Measurements from ENCODE around the gene ARL15.

Gene ARL15

DNA sequence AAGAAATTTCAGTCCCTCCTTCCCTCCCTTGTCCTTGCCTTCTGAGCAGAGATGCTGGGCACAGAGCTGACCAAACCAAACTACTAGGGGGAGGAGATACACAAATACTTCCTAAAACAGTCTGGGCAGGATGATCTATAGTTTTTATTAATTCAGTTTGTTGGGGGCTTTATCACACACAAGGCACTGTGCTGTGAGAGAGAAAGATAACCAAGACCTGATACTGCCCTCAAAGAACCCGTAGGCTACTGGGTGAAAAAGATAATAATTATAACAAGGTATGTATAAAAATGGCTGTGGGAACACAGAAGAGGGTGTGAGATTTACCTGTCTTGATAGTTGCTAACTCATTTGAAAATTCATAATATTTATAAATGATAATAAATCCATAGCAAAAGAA is 395.3 kb downstream of the ARL15 start:
- Histone ChIP-seq H3K27me3 (ENCODE audit: insufficient read depth, low read length) (no peaks in the 10 kb centered on the region), H3K9ac (ENCODE audit: low read depth, low read length) (no peak overlapping the region), H3K4me3 (ENCODE audit: low read length) (no peak overlapping the region), H3K4me1 (ENCODE audit: insufficient read depth, low read length) (no peaks in the 10 kb centered on the region), H3K9me3 (ENCODE audit: insufficient read depth, low read depth, low read length) (no peaks in the 10 kb centered on the region), H3K27ac (ENCODE audit: low read length) (no peak overlapping the region), H3K36me3 (ENCODE audit: insufficient read depth, low read depth, low read length) (no peaks in the 10 kb centered on the region)

DNA sequence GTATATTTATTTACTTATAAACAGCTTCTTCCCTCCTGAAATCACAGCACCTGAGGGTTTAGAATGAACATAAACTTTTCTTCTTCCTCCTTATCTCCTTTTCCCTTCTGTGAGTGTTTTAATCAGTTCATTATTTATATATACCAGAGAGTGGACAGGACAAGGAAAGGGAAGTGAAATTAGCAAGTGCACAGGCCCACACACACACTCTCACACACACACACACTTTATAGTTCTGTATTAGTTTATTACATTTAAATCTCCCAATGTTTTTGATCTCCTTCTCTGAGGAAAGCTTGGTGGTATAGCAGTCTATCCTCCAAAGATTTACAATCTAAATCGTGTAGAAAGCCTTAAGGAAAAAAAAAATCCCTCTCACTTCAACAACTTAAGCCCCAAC is 396.4 kb downstream of the ARL15 start:
- Histone ChIP-seq H3K9me3 (ENCODE audit: insufficient read depth, low read depth, low read length) (no peaks in the 10 kb centered on the region), H3K27ac (ENCODE audit: low read length) (no peak overlapping the region), H3K4me1 (ENCODE audit: insufficient read depth, low read length) (no peaks in the 10 kb centered on the region), H3K36me3 (ENCODE audit: insufficient read depth, low read depth, low read length) (no peaks in the 10 kb centered on the region), H3K4me3 (ENCODE audit: low read length) (no peak overlapping the region), H3K9ac (ENCODE audit: low read depth, low read length) (no peak overlapping the region), H3K27me3 (ENCODE audit: insufficient read depth, low read length) (no peaks in the 10 kb centered on the region)

GRCh38 chr5:53908757-53909156 is 401.6 kb downstream of the ARL15 start:
- Histone ChIP-seq H3K4me1 (ENCODE audit: insufficient read depth, low read length) (no peaks in the 10 kb centered on the region), H3K36me3 (ENCODE audit: insufficient read depth, low read depth, low read length) (no peaks in the 10 kb centered on the region)

GRCh38 chr5:53907827-53908226 is 402.5 kb downstream of the ARL15 start:
- H3K4me3 ChIP-seq (ENCODE audit: low read length), result no peak overlapping the region
- H3K4me1 ChIP-seq (ENCODE audit: insufficient read depth, low read length), result no peaks in the 10 kb centered on the region
- H3K27me3 ChIP-seq (ENCODE audit: insufficient read depth, low read length), result no peaks in the 10 kb centered on the region
- no peak overlapping the region for H3K9ac ChIP-seq (ENCODE audit: low read depth, low read length)
- no peaks in the 10 kb centered on the region for H3K36me3 ChIP-seq (ENCODE audit: insufficient read depth, low read depth, low read length)
- H3K27ac ChIP-seq (ENCODE audit: low read length), result no peak overlapping the region
- no peaks in the 10 kb centered on the region for H3K9me3 ChIP-seq (ENCODE audit: insufficient read depth, low read depth, low read length)

More at GRCh38 chr5:53908757-53909156, 401.6 kb downstream of the ARL15 start:
- Histone ChIP-seq H3K9ac (ENCODE audit: low read depth, low read length) (no peak overlapping the region), H3K4me3 (ENCODE audit: low read length) (no peak overlapping the region), H3K27me3 (ENCODE audit: insufficient read depth, low read length) (no peaks in the 10 kb centered on the region), H3K9me3 (ENCODE audit: insufficient read depth, low read depth, low read length) (no peaks in the 10 kb centered on the region), H3K27ac (ENCODE audit: low read length) (no peak overlapping the region)

DNA sequence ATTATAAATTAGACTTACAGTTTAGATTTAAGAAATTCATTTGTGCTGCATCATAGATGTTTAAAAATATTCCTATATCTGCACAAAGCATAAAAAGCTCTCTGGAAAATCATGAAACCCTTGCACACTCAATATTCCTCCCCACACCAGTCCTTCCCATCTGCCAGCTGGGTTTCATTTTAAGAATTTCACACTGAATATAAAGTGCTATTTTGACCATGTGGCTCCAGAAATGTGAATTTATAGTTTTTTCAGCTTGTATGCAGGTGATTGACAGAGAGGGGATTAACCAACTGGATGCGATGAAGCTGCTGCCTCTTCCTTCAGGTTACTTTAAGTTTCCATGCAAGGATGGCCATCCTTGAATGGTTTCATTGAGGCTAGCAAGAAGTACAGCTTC is 403.6 kb downstream of the ARL15 start:
- H3K4me3 ChIP-seq (ENCODE audit: low read length), result no peak overlapping the region
- no peak overlapping the region for H3K27ac ChIP-seq (ENCODE audit: low read length)
- H3K9ac ChIP-seq (ENCODE audit: low read depth, low read length), result no peak overlapping the region
- H3K27me3 ChIP-seq (ENCODE audit: insufficient read depth, low read length), result no peaks in the 10 kb centered on the region
- H3K9me3 ChIP-seq (ENCODE audit: insufficient read depth, low read depth, low read length), result no peaks in the 10 kb centered on the region
- no peaks in the 10 kb centered on the region for H3K4me1 ChIP-seq (ENCODE audit: insufficient read depth, low read length)
- H3K36me3 ChIP-seq (ENCODE audit: insufficient read depth, low read depth, low read length), result no peaks in the 10 kb centered on the region

GRCh38 chr5:53902296-53902907 is 408.0 kb downstream of the ARL15 start:
- no peak overlapping the region for H3K9ac ChIP-seq (ENCODE audit: low read depth, low read length)
- no peak overlapping the region for H3K27ac ChIP-seq (ENCODE audit: low read length)
- H3K36me3 ChIP-seq (ENCODE audit: insufficient read depth, low read depth, low read length), result no peaks in the 10 kb centered on the region
- H3K4me3 ChIP-seq (ENCODE audit: low read length), result no peak overlapping the region
- H3K4me1 ChIP-seq (ENCODE audit: insufficient read depth, low read length), result no peaks in the 10 kb centered on the region
- no peaks in the 10 kb centered on the region for H3K27me3 ChIP-seq (ENCODE audit: insufficient read depth, low read length)
- no peaks in the 10 kb centered on the region for H3K9me3 ChIP-seq (ENCODE audit: insufficient read depth, low read depth, low read length)

DNA sequence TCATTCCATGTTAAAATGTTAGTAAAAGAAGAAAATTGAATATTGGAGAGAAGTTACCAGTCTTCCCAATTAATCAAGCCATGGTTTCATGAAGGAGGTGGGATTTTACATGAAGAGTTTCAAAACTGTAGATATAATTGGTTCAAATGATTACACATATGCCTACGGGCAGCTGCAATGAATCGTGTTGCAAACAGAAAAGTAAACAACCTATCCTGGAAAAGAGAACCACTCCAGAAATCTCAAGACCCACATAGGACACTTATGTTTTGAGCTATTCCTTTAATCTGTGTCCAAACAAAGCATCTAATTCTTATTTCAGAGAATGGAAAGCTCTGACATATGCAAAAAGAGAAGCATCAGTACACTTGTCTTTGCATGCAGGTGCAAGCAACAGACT is 409.7 kb downstream of the ARL15 start:
- no peaks in the 10 kb centered on the region for H3K36me3 ChIP-seq (ENCODE audit: insufficient read depth, low read depth, low read length)
- H3K4me1 ChIP-seq (ENCODE audit: insufficient read depth, low read length), result no peaks in the 10 kb centered on the region
- no peak overlapping the region for H3K9ac ChIP-seq (ENCODE audit: low read depth, low read length)
- H3K4me3 ChIP-seq (ENCODE audit: low read length), result no peak overlapping the region
- no peaks in the 10 kb centered on the region for H3K27me3 ChIP-seq (ENCODE audit: insufficient read depth, low read length)
- H3K27ac ChIP-seq (ENCODE audit: low read length), result no peak overlapping the region
- H3K9me3 ChIP-seq (ENCODE audit: insufficient read depth, low read depth, low read length), result no peaks in the 10 kb centered on the region

- Histone ChIP-seq H3K9ac (ENCODE audit: low read depth, low read length) (no peak overlapping the region), H3K4me1 (ENCODE audit: insufficient read depth, low read length) (no peaks in the 10 kb centered on the region), H3K27ac (ENCODE audit: low read length) (no peak overlapping the region)
Observed at GRCh38 chr5:53895091-53895683, 415.2 kb downstream of the ARL15 start.

DNA sequence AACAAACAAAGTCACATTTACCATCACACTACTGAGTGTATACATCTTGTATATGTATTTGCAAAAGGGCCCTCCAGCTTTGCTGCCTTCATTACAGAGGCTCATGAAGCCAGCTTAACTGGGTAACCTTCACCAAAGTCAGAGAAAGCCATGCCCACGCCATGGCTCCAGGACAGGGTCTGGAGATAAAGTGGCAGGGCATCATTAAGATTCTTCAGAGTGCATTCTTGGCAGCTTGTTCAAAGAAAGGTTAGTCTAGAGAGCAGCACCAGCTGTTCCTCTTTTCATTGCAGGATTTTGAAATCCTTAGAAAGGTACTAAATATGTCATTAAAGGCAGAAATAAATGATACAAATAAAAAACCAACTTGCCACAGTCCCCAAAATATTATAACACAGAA is 416.7 kb downstream of the ARL15 start:
- Histone ChIP-seq H3K27ac (ENCODE audit: low read length) (no peak overlapping the region), H3K4me1 (ENCODE audit: insufficient read depth, low read length) (no peaks in the 10 kb centered on the region), H3K9me3 (ENCODE audit: insufficient read depth, low read depth, low read length) (no peaks in the 10 kb centered on the region), H3K4me3 (ENCODE audit: low read length) (no peak overlapping the region), H3K27me3 (ENCODE audit: insufficient read depth, low read length) (no peaks in the 10 kb centered on the region), H3K36me3 (ENCODE audit: insufficient read depth, low read depth, low read length) (no peaks in the 10 kb centered on the region), H3K9ac (ENCODE audit: low read depth, low read length) (no peak overlapping the region)

More at GRCh38 chr5:53895091-53895683, 415.2 kb downstream of the ARL15 start:
- Histone ChIP-seq H3K36me3 (ENCODE audit: insufficient read depth, low read depth, low read length) (no peaks in the 10 kb centered on the region), H3K9me3 (ENCODE audit: insufficient read depth, low read depth, low read length) (no peaks in the 10 kb centered on the region), H3K4me3 (ENCODE audit: low read length) (no peak overlapping the region), H3K27me3 (ENCODE audit: insufficient read depth, low read length) (no peaks in the 10 kb centered on the region)

- no peak overlapping the region for H3K9ac ChIP-seq (ENCODE audit: low read depth, low read length)
- no peak overlapping the region for H3K27ac ChIP-seq (ENCODE audit: low read length)
- H3K4me3 ChIP-seq (ENCODE audit: low read length), result no peak overlapping the region
- H3K36me3 ChIP-seq (ENCODE audit: insufficient read depth, low read depth, low read length), result no peaks in the 10 kb centered on the region
- H3K4me1 ChIP-seq (ENCODE audit: insufficient read depth, low read length), result no peaks in the 10 kb centered on the region
- H3K27me3 ChIP-seq (ENCODE audit: insufficient read depth, low read length), result no peaks in the 10 kb centered on the region
- H3K9me3 ChIP-seq (ENCODE audit: insufficient read depth, low read depth, low read length), result no peaks in the 10 kb centered on the region
Observed at GRCh38 chr5:53892224-53892623, 418.1 kb downstream of the ARL15 start.

- Histone ChIP-seq H3K9ac (ENCODE audit: low read depth, low read length) (no peak overlapping the region), H3K9me3 (ENCODE audit: insufficient read depth, low read depth, low read length) (no peaks in the 10 kb centered on the region), H3K4me1 (ENCODE audit: insufficient read depth, low read length) (peaks cover 4% of the 10 kb centered on the region; the same call in 1 of the 2 replicates), H3K4me3 (ENCODE audit: low read length) (no peak overlapping the region), H3K27ac (ENCODE audit: low read length) (no peak overlapping the region), H3K36me3 (ENCODE audit: insufficient read depth, low read depth, low read length) (no peaks in the 10 kb centered on the region), H3K27me3 (ENCODE audit: insufficient read depth, low read length) (no peaks in the 10 kb centered on the region)
Observed at GRCh38 chr5:53891159-53891558, 419.2 kb downstream of the ARL15 start.

DNA sequence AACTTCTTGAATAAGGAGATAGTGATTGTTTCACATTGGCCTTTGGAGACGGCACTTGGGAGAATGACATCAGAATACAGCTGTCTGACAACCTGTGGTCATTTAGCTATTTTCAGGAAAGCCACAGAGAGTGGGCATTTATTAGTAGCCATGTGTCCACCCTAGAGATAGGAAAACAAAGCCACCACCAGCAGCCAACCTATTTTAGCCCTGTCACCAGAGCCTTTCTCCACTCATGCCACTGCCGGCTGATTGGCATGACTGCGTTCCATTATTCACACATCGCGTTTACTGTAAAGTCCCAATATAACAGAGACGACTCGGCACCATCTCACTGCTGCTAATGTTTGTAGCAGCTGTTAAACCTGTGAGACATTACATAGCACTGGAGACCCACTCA is 419.9 kb downstream of the ARL15 start:
- Histone ChIP-seq H3K9ac (ENCODE audit: low read depth, low read length) (no peak overlapping the region), H3K27ac (ENCODE audit: low read length) (no peak overlapping the region), H3K4me1 (ENCODE audit: insufficient read depth, low read length) (peaks cover 8% of the 10 kb centered on the region; the same call in 1 of the 2 replicates), H3K9me3 (ENCODE audit: insufficient read depth, low read depth, low read length) (no peaks in the 10 kb centered on the region), H3K36me3 (ENCODE audit: insufficient read depth, low read depth, low read length) (no peaks in the 10 kb centered on the region), H3K27me3 (ENCODE audit: insufficient read depth, low read length) (no peaks in the 10 kb centered on the region), H3K4me3 (ENCODE audit: low read length) (no peak overlapping the region)

Measured in iPS-20b (cell line).